GM19238 (cell line): ENCODE data around the gene MMP20.
"Not testable (repeated sequence)": the region's sequence is repeated elsewhere in the genome, so short reads cannot be mapped to it uniquely, and the experiment has no call there.

Experiments
- DNase-seq: peaks from one replicate; pipeline ENCODE4 v3.0.0; 2011; ENCODE audit warnings: low spot score; ENCODE audit not compliant: insufficient read length

MMP20 gene, protein sequence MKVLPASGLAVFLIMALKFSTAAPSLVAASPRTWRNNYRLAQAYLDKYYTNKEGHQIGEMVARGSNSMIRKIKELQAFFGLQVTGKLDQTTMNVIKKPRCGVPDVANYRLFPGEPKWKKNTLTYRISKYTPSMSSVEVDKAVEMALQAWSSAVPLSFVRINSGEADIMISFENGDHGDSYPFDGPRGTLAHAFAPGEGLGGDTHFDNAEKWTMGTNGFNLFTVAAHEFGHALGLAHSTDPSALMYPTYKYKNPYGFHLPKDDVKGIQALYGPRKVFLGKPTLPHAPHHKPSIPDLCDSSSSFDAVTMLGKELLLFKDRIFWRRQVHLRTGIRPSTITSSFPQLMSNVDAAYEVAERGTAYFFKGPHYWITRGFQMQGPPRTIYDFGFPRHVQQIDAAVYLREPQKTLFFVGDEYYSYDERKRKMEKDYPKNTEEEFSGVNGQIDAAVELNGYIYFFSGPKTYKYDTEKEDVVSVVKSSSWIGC

GRCh38 chr11:102625177-102625576 is at the start of gene MMP20:
TSS of gene MMP20 (minus strand) at chr11:102625332. CDS start at chr11:102625319, 13 bp downstream.
- DNase-seq = no peak

GRCh38 chr11:102669664-102670063 is 44.5 kb upstream of the MMP20 start:
- DNase-seq = no peak

GRCh38 chr11:102666331-102666957 is 41.3 kb upstream of the MMP20 start:
- DNase-seq = peak; percentile 17

- no peak for DNase-seq
These were observed 39.0 kb upstream of the MMP20 start for GRCh38 chr11:102664001-102664752.

GRCh38 chr11:102662607-102663006 is 37.5 kb upstream of the MMP20 start:
- no peak for DNase-seq

DNA sequence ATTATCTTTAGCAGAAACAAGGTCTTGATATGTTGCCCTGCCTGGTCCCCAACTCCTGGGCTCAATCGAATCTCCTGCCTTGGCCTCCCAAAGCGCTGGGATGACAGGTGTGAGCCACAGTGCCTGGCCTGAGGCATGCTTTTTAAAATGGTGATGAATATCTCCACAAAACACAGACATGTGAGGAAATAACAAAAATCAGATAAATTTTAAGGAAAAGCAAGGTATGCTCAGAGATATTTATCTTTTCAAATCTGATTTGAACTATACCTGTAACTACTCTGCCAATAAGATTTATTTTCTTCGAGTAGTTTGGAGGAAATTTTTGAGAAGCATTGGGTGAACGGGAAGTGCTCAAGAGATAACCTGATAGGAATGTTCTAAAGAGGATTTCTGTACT is 35.9 kb upstream of the MMP20 start:
- no peak for DNase-seq

GRCh38 chr11:102656528-102656927 is 31.4 kb upstream of the MMP20 start:
- DNase-seq = no peak

DNA sequence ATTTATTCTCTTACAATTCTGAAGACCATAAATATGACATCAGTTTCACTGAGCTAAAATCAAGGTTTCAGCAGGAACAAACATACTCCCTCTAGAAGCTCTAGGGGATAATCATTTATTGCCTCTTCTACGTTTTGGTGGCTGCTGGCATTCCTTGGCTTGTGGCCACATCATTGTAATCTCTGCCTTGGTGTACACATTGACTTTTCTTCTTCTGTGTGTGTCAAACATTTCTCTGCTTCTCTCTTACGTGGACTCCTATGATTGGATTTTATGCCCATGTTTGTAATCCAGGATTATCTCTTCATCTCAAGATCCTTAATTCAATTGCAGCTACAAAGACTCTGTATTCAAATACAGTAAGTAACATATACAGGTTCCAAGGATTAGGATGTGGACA is 30.4 kb upstream of the MMP20 start:
- no peak for DNase-seq

- DNase-seq = no peak
These were observed 29.6 kb upstream of the MMP20 start for GRCh38 chr11:102654761-102655160.

DNA sequence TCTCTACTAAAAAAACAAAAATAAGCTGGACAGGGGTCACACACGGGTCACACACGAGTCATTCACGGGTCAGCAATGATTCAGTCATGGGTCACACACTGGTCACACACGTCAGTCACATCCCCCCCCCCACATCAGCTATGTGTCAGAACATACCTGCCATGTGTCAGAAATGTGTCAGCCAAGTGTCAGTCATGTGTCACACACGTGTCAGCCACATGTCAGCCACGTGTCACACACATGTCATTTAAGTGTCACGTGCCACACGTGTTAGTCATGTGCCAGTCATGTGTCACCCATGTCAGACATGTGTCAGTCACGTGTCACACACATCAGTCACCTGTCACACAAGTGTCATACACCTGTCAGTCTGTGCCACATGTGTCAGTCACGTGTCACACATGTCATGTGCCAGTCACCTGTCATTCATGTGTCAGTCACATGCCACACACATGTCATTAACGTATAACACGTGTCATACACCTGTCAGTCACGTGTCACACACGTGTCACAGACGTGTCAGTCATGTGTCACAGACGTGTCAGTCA is 28.7 kb upstream of the MMP20 start:
- DNase-seq = no peak

GRCh38 chr11:102647430-102647829 is 22.3 kb upstream of the MMP20 start:
- DNase-seq = no peak

- DNase-seq = no peak
These were observed 18.8 kb upstream of the MMP20 start for GRCh38 chr11:102643941-102644340.

- no peak for DNase-seq
These were observed 15.8 kb upstream of the MMP20 start for GRCh38 chr11:102640946-102641345.

DNA sequence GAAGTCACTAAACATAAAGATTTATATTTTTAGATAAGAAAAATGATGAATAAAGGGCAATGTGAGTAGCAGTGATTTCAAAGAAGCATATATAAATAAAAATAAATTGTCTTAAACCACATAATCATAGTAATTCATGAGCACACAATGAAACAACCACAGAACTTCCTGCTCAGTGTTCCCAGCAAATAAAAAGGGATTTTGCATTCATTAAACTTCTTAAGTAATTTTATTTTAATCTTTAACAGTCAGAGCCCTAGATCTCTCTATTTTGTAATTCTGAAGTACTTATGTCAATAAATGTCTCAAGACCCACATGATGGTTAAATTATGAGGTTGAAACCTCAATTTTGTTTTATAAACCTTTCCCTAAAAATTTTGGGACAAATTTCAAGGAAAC is 14.5 kb upstream of the MMP20 start:
- DNase-seq = no peak

DNA sequence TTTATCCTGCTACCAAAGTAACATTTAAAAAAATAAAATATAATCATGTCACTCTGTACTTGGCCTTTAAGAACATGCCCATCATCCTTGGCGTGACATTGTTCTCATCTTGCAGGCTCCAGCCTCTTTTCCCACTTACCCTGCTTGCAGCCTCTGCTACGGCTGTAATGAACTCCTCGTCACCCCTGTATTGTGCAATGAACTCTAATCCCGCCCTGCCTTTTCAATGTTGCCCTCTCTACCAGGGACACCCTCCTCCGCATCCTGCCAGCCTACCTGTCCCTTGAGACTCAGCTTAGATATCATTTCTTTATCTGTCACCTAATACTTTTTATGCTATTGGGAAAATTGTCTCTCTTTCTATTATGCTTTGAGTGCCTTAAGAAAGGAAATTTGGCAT is 12.6 kb upstream of the MMP20 start:
- no peak for DNase-seq

DNA sequence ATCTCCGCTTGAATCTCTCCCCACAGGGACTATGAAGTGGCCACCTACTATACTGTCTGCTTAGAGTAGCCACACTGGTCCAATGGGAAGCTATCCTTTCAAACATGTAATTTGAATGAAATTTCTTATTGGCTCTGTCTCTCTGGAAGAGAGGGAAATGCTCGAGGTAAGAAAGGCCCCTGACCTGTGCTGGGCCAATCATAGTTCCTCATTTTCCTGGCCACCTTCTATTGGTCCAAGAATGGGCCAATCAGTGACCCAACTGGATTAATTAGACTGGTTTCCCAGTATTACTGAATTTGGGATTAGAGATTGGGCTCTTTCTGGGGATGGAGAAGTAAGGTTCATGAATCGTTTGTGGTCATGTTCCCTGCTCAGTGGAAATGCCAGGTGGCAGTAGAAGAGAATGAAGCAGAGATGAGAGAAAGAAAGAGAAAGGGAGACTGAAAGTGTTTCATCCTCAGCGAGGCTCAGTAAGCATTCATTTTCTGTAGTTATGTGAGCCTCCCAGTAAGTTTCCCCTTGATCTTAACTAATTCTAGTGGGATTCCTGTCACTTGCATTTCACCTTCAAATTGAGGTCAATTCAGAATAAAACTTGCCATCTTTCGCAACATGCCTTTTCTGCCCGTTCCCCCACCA is 8.4 kb upstream of the MMP20 start:
- no peak for DNase-seq

- no peak for DNase-seq
These were observed 6.9 kb upstream of the MMP20 start for GRCh38 chr11:102632026-102632425.

GRCh38 chr11:102630598-102631448 is 5.7 kb upstream of the MMP20 start:
- DNase-seq = no peak

- not testable (repeated sequence) for DNase-seq
These were observed 4.8 kb upstream of the MMP20 start for GRCh38 chr11:102629908-102630307.

GRCh38 chr11:102626676-102627075 is 1.5 kb upstream of the MMP20 start:
- DNase-seq = no peak
